CD14-positive monocyte (primary cell): ENCODE data around the gene ASRGL1. TPM values are rescaled to one million over a fixed set of nuclear protein-coding genes. Genes with fewer than 3 reads are reported as not detected.
A peak's percentile ranks its signal among the peaks of the same experiment; 100 is the strongest.
"Not testable (repeated sequence)": the region's sequence is repeated elsewhere in the genome, so short reads cannot be mapped to it uniquely, and the experiment has no call there.

ENCODE experiments used
- DNase-seq, 3 donors: peaks; one replicate each; pipeline ENCODE4 v3.0.0-alpha.2; 2011 to 2022
- H2AFZ ChIP-seq: 2 replicates; pipeline ENCODE4 v1.6.0; 2012; ENCODE audit warnings: mild to moderate bottlenecking, low read depth, low read length, inconsistent platforms; ENCODE audit not compliant: insufficient read depth, poor library complexity, severe bottlenecking
- H3K27ac ChIP-seq, 2 donors: 1 replicate in 1 of 2; 2 replicates in 1 of 2; pipeline ENCODE4 v1.5.1; 2012 to 2013; ENCODE audit warnings: low read length in 2 of 2, control low read depth in 1 of 2, inconsistent platforms in 1 of 2, low read depth in 1 of 2, mild to moderate bottlenecking in 1 of 2
- H3K27me3 ChIP-seq, 2 donors: one replicate each; pipeline versions ENCODE4 v1.6.0 to v1.6.1; 2011 to 2013; ENCODE audit warnings: low read length in 2 of 2; ENCODE audit not compliant: control insufficient read depth in 2 of 2, insufficient read depth in 2 of 2
- H3K36me3 ChIP-seq, 2 donors: replicated peaks in 1 of 2; 1 replicate in 1 of 2; 2 replicates in 1 of 2; pipeline versions ENCODE4 v1.5.1 to v1.6.1; 2012 to 2013; ENCODE audit warnings: low read length in 2 of 2, control low read depth in 1 of 2, inconsistent platforms in 1 of 2, mild to moderate bottlenecking in 1 of 2; ENCODE audit not compliant: insufficient read depth in 2 of 2, control insufficient read depth in 1 of 2
- H3K4me1 ChIP-seq, 2 donors: 1 replicate in 1 of 2; 2 replicates in 1 of 2; pipeline versions ENCODE4 v1.5.1 to v1.6.1; 2012 to 2013; ENCODE audit warnings: low read length in 2 of 2, control low read depth in 1 of 2, inconsistent platforms in 1 of 2, mild to moderate bottlenecking in 1 of 2, moderate library complexity in 1 of 2; ENCODE audit not compliant: insufficient read depth in 2 of 2, control insufficient read depth in 1 of 2
- H3K4me2 ChIP-seq: replicated peaks from 2 replicates; pipeline ENCODE3; 2012; ENCODE audit warnings: low read length, moderate library complexity, mild to moderate bottlenecking; ENCODE audit not compliant: poor library complexity, severe bottlenecking; ENCODE audit errors: extremely low read depth
- H3K4me3 ChIP-seq, 3 experiments: fragments of 200-600 bp in 1 of 3; sonication (generic) in 1 of 3; replicated peaks in 1 of 3; 1 replicate in 2 of 3; 2 replicates in 1 of 3; pipeline ENCODE4 v1.5.1; 2011 to 2013; ENCODE audit warnings: low read length in 3 of 3, mild to moderate bottlenecking in 3 of 3, control low read depth in 2 of 3, low read depth in 2 of 3, inconsistent platforms in 1 of 3, moderate library complexity in 1 of 3
- H3K79me2 ChIP-seq: 2 replicates; pipeline ENCODE4 v1.6.0; 2012; ENCODE audit warnings: mild to moderate bottlenecking, control low read depth, inconsistent platforms, low read length, moderate library complexity; ENCODE audit not compliant: insufficient read depth
- H3K9ac ChIP-seq: 2 replicates; pipeline ENCODE4 v1.6.0; 2017; ENCODE audit warnings: low read length, mild to moderate bottlenecking; ENCODE audit not compliant: insufficient read depth, poor library complexity, severe bottlenecking
- H3K9me3 ChIP-seq, 2 donors: replicated peaks in 1 of 2; 1 replicate in 1 of 2; 2 replicates in 1 of 2; pipeline versions ENCODE4 v1.5.1 to v1.6.1; 2012 to 2013; ENCODE audit warnings: low read length in 2 of 2, control low read depth in 1 of 2; ENCODE audit not compliant: control insufficient read depth in 1 of 2, insufficient read depth in 1 of 2
- H4K20me1 ChIP-seq: 2 replicates; pipeline ENCODE4 v1.6.0; 2012; ENCODE audit warnings: mild to moderate bottlenecking, low read length, control low read depth, moderate library complexity; ENCODE audit not compliant: insufficient read depth
- H3K27ac Mint-ChIP-seq, 7 donors: one replicate each; pipeline ENCODE4 v1.8.0; 2020; ENCODE audit warnings: mild to moderate bottlenecking in 7 of 7, mixed read lengths in 7 of 7, moderate library complexity in 6 of 7, inconsistent platforms in 2 of 7
- H3K27me3 Mint-ChIP-seq, 3 donors: one replicate each; pipeline ENCODE4 v1.8.0; 2021 to 2022; ENCODE audit warnings: low read depth in 3 of 3, mild to moderate bottlenecking in 3 of 3, mixed read lengths in 3 of 3, moderate library complexity in 3 of 3, inconsistent platforms in 1 of 3
- H3K36me3 Mint-ChIP-seq, 2 donors: one replicate each; pipeline ENCODE4 v1.8.0; 2020; ENCODE audit warnings: mixed read lengths in 2 of 2, inconsistent platforms in 1 of 2, mild to moderate bottlenecking in 1 of 2
- H3K4me1 Mint-ChIP-seq: one replicate; pipeline ENCODE4 v1.8.0; 2020; ENCODE audit warnings: mild to moderate bottlenecking, mixed read lengths
- H3K4me3 Mint-ChIP-seq, 2 donors: one replicate each; pipeline ENCODE4 v1.8.0; 2020; ENCODE audit warnings: mild to moderate bottlenecking in 2 of 2, mixed read lengths in 2 of 2, moderate library complexity in 1 of 2
- H3K9me3 Mint-ChIP-seq, 7 donors: one replicate each; pipeline ENCODE4 v1.8.0; 2020 to 2022; ENCODE audit warnings: mixed read lengths in 7 of 7, mild to moderate bottlenecking in 6 of 7, moderate library complexity in 6 of 7, inconsistent platforms in 2 of 7
- CTCF ChIP-seq: fragments of 200-600 bp; IDR thresholded peaks from one replicate; pipeline ENCODE4 v1.8.0; 2022; ENCODE audit warnings: antibody characterized with exemption, mild to moderate bottlenecking
- WGBS: methylation state at CpG from one replicate; pipeline ENCODE4 v1.1.5; 2013; ENCODE audit warnings: missing lambda C conversion rate; ENCODE audit not compliant: insufficient coverage; 5-methylcytosine and 5-hydroxymethylcytosine counted together
- intact Hi-C, 2 donors: fragments of 100-400 bp; cut with micrococcal nuclease; formaldehyde crosslinking; loops; one replicate each; pipeline versions ENCODE4 v1.15.0 to v1.15.1; 2023
- polyA plus RNA-seq, 3 donors: library from polyadenylated mRNA; depleted of rRNA in 1 of 3; unstranded in 2 of 3; stranded (reverse) in 1 of 3; fragments of 300-500 nt in 2 of 3; fragments of >200 nt in 1 of 3; fragmentation: Illumina TruSeq in 2 of 3; gene quantifications; 1 replicate in 2 of 3; 2 replicates in 1 of 3; pipeline ENCODE4 v1.2.3, GENCODE V29; 2012 to 2021

Gene ASRGL1
- polyA plus RNA-seq, 3 donors: 22.3 to 57.8 (median 50.6) TPM

DNA sequence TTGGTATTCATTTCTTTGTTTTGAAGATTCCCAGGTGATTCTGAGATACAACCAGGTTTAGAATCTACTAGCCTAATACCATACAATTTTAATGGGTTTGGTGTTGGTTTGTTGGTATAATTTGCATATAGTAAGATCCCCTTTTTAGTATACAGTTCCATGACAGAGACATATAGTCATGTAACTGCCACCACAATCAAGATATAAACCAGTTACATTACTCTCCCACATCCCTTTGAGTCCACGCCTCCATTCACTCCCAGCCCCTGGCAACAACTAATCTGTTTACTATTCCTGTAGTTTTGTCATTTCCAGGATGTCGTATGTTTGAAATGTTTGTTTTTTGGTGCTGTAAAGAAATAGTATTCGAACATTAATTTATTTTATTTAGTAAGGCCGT is 4.3 kb downstream of the ASRGL1 start:
- 92% methylated on average over 2 of the region's 4 CpGs for WGBS
- peaks cover 61 to 71% of the 10 kb centered on the region in 2 donors for H3K4me1 ChIP-seq
- intact Hi-C loops: no loop called here

GRCh38 chr11:62343646-62344190 is 6.5 kb downstream of the ASRGL1 start:
- H3K9me3 ChIP-seq, H2AFZ ChIP-seq, H3K9me3 Mint-ChIP-seq, H4K20me1 ChIP-seq, H3K27me3 ChIP-seq, H3K27me3 Mint-ChIP-seq, H3K36me3 ChIP-seq, intact Hi-C loops: not testable (repeated sequence)
- 0% methylated on average over 1 of the region's 7 CpGs for WGBS
- Histone ChIP-seq H3K4me2 (peak overlapping the region; percentile 64), H3K9ac (peak overlapping the region; percentile 35), H3K4me3 (peak overlapping the region in 2 of 3 experiments; percentile 25 to 70), H3K79me2 (peaks cover 79% of the 10 kb centered on the region), H3K4me1 (peaks cover 49 to 55% of the 10 kb centered on the region in 2 donors), H3K27ac (peak overlapping the region; percentile 84 to 87)
- Mint-ChIP-seq H3K4me3 (peak overlapping the region; percentile 47 to 73), H3K4me1 (peaks cover 65% of the 10 kb centered on the region), H3K36me3 (peaks cover 2 to 15% of the 10 kb centered on the region in 2 donors), H3K27ac (peak overlapping the region; percentile 86 to 96 (median 94))
- peak in 1 of 3 donors; percentile 15 for DNase-seq

More for the DNA sequence above, 4.3 kb downstream of the ASRGL1 start:
- Histone ChIP-seq H3K79me2 (peaks cover 71% of the 10 kb centered on the region), H3K9me3 (no peaks in the 10 kb centered on the region), H4K20me1 (no peaks in the 10 kb centered on the region), H3K9ac (no peak overlapping the region), H3K4me3 (no peak overlapping the region), H3K27ac (no peak overlapping the region), H3K4me2 (no peak overlapping the region), H3K36me3 (no peaks in the 10 kb centered on the region), H3K27me3 (no peaks in the 10 kb centered on the region), H2AFZ (no peak overlapping the region)
- peaks cover 0 to 2% (median 0%) of the 10 kb centered on the region in 3 donors for H3K27me3 Mint-ChIP-seq
- no peak overlapping the region for H3K4me3 Mint-ChIP-seq
- peaks cover 77% of the 10 kb centered on the region for H3K4me1 Mint-ChIP-seq
- no peaks in the 10 kb centered on the region for H3K9me3 Mint-ChIP-seq
- peak overlapping the region in 5 of 7 donors; percentile 30 to 73 (median 58) for H3K27ac Mint-ChIP-seq
- peaks cover 0 to 8% of the 10 kb centered on the region in 2 donors for H3K36me3 Mint-ChIP-seq
- TF ChIP-seq CTCF: no peak
- no peak for DNase-seq
